NK-92 (cell line): Measurements from ENCODE around the gene KRT31.
"Not testable (repeated sequence)": the region's sequence is repeated elsewhere in the genome, so short reads cannot be mapped to it uniquely, and the experiment has no call there.

ENCODE experiments used
- DNase-seq: peaks from one replicate; lab custom pipeline; 2025; ENCODE audit not compliant: unreplicated experiment; lab: John Stamatoyannopoulos, UW

KRT31 gene

GRCh38 chr17:41347869-41348760, 49.3 kb downstream of the KRT31 start:
- DNase-seq, result no peak

DNA sequence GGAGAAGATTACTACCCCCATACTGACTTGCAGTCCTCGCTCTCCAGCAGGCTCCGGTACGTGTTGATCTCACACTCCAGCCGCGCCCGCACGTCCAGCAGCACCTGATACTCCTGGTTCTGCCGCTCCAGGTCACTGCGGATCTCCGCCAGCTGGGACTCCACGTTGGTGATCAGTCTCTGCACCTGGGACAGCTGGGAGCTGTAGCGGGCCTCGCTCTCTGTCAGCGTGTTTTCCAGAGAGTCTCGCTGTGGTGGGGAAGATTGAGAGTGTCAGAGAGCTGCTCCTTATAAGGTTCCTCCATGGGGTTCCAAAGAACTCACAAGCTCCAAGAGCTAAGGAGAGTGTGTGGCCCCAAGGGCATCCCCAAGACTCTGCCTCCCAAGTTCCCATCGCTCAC, 51.0 kb downstream of the KRT31 start:
- DNase-seq, result not testable (repeated sequence)

GRCh38 chr17:41345992-41346391, 51.4 kb downstream of the KRT31 start:
- DNase-seq, result no peak
